OCI-LY1 (cell line): ENCODE results near the gene GLIS1.

Experiments
- H2AFZ ChIP-seq: fragments of 200-600 bp; sonication (generic), shearing (Covaris generic); 2 replicates; pipeline ENCODE4 v1.6.0; 2014; ENCODE audit warnings: antibody characterized with exemption, mild to moderate bottlenecking, low read length
- H3F3A ChIP-seq: fragments of 200-600 bp; sonication (generic), shearing (Covaris generic); 2 replicates; pipeline ENCODE4 v1.6.0; 2014; ENCODE audit warnings: mild to moderate bottlenecking, antibody characterized with exemption, low read length, moderate library complexity; ENCODE audit not compliant: insufficient read depth
- H3K27ac ChIP-seq: fragments of 200-600 bp; sonication (generic); 2 replicates; pipeline ENCODE4 v1.5.1; 2014; ENCODE audit warnings: low read length, mixed run types, mild to moderate bottlenecking, low read depth; ENCODE audit not compliant: poor library complexity, severe bottlenecking
- H3K27me3 ChIP-seq: fragments of 200-600 bp; sonication (generic); 2 replicates; pipeline ENCODE4 v1.6.0; 2014; ENCODE audit warnings: antibody characterized with exemption, mild to moderate bottlenecking, low read length, moderate library complexity; ENCODE audit not compliant: insufficient read depth
- H3K36me3 ChIP-seq: fragments of 200-600 bp; sonication (generic); 2 replicates; pipeline ENCODE4 v1.6.1; 2014; ENCODE audit warnings: mild to moderate bottlenecking, antibody characterized with exemption, low read length, moderate library complexity, mixed read lengths; ENCODE audit not compliant: insufficient read depth
- H3K4me1 ChIP-seq: fragments of 200-600 bp; sonication (generic); 2 replicates; pipeline ENCODE4 v1.5.1; 2014; ENCODE audit warnings: mild to moderate bottlenecking, low read length, moderate library complexity; ENCODE audit not compliant: insufficient read depth, severe bottlenecking
- H3K4me2 ChIP-seq: fragments of 200-600 bp; sonication (generic), shearing (Covaris generic); 2 replicates; pipeline ENCODE4 v1.6.1; 2014; ENCODE audit warnings: low read length
- H3K4me3 ChIP-seq: fragments of 200-600 bp; sonication (generic); 2 replicates; pipeline ENCODE4 v1.5.1; 2014; ENCODE audit warnings: low read length, low read depth, mild to moderate bottlenecking, mixed read lengths; ENCODE audit not compliant: poor library complexity, severe bottlenecking
- H3K79me2 ChIP-seq: fragments of 200-600 bp; shearing (Covaris generic); 2 replicates; pipeline ENCODE4 v1.6.1; 2016; ENCODE audit warnings: mixed run types, low read length, mixed read lengths; ENCODE audit not compliant: insufficient read depth
- H3K9ac ChIP-seq: fragments of 200-600 bp; sonication (generic), shearing (Covaris generic); 2 replicates; pipeline ENCODE4 v1.6.1; 2014; ENCODE audit warnings: mild to moderate bottlenecking, low read length, mixed read lengths
- H3K9me2 ChIP-seq: fragments of 200-600 bp; sonication (generic), shearing (Covaris generic); 2 replicates; pipeline ENCODE4 v1.6.1; 2014; ENCODE audit warnings: low read depth, mild to moderate bottlenecking, low read length, mixed read lengths
- H3K9me3 ChIP-seq: fragments of 200-600 bp; shearing (Covaris generic); 2 replicates; pipeline ENCODE4 v1.6.1; 2014; ENCODE audit warnings: low read length, mixed read lengths
- H4K20me1 ChIP-seq: fragments of 200-600 bp; sonication (generic), shearing (Covaris generic); 2 replicates; pipeline ENCODE4 v1.6.0; 2016; ENCODE audit warnings: mild to moderate bottlenecking, low read length; ENCODE audit not compliant: insufficient read depth
- EZH2 ChIP-seq: fragments of 200-600 bp; sonication (generic), shearing (Covaris generic); IDR thresholded peaks from 2 replicates; pipeline ENCODE4 v1.8.0; 2017; ENCODE audit warnings: borderline replicate concordance, mixed run types, mild to moderate bottlenecking, antibody characterized with exemption, low read length, moderate library complexity, mixed read lengths
- TF ChIP-seq, protein P1 (sequence below): fragments of 200-600 bp; sonication (generic), shearing (Covaris generic); IDR thresholded peaks from 2 replicates; pipeline ENCODE4 v1.5.1; 2017; ENCODE audit warnings: mild to moderate bottlenecking, antibody characterized with exemption, low read length, moderate library complexity, mixed read lengths

GLIS1 gene

DNA sequence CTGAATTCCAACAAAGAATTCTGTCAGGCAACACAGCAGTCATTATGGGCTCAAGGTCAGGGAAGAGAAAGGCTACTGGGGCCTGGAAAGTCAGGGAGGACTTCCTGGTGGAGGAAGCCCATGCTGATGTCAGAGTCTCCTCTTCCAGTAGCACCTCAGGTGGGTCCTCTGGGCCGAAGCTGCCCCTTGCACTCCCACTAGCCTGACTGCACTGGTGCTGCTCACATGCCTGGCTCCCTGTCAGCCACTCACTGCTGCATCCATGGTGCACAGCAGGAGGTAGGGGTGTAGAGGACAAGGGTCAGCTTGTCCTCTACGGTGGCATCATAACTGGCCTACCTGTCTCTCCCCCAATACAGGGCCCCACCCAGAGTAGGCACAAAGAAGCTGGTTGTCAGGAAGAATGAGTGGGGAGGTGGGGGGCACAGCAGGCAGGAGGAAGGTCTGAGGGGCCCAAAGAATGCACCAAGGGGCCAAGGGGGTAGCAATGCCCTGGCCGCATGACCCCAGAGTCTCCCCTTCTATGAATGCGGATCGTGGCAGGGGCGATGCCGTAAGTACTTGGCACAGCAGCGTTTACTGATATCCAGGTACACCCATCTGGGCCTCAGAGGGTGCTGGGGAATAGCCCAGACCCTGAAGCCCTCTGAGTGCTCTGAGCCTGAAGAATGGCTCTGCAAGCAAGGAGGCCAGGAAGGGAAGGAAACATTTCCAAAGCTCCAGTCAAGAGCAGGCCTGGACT is 80.3 kb downstream of the GLIS1 start:
- no peak overlapping the region for H3K9ac ChIP-seq
- H3K27ac ChIP-seq = no peak overlapping the region
- no peaks in the 10 kb centered on the region for H3K9me2 ChIP-seq
- no peaks in the 10 kb centered on the region for H3K79me2 ChIP-seq
- H3K4me3 ChIP-seq = no peak overlapping the region
- no peaks in the 10 kb centered on the region for H3K27me3 ChIP-seq
- H4K20me1 ChIP-seq = no peaks in the 10 kb centered on the region
- H3F3A ChIP-seq = no peaks in the 10 kb centered on the region
- H2AFZ ChIP-seq = no peak overlapping the region
- H3K4me1 ChIP-seq = no peaks in the 10 kb centered on the region
- H3K9me3 ChIP-seq = no peaks in the 10 kb centered on the region
- H3K36me3 ChIP-seq = no peaks in the 10 kb centered on the region
- no peak overlapping the region for H3K4me2 ChIP-seq
- TF ChIP-seq, protein P1, sequence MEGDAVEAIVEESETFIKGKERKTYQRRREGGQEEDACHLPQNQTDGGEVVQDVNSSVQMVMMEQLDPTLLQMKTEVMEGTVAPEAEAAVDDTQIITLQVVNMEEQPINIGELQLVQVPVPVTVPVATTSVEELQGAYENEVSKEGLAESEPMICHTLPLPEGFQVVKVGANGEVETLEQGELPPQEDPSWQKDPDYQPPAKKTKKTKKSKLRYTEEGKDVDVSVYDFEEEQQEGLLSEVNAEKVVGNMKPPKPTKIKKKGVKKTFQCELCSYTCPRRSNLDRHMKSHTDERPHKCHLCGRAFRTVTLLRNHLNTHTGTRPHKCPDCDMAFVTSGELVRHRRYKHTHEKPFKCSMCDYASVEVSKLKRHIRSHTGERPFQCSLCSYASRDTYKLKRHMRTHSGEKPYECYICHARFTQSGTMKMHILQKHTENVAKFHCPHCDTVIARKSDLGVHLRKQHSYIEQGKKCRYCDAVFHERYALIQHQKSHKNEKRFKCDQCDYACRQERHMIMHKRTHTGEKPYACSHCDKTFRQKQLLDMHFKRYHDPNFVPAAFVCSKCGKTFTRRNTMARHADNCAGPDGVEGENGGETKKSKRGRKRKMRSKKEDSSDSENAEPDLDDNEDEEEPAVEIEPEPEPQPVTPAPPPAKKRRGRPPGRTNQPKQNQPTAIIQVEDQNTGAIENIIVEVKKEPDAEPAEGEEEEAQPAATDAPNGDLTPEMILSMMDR = no peak
- TF ChIP-seq EZH2 = no peak

DNA sequence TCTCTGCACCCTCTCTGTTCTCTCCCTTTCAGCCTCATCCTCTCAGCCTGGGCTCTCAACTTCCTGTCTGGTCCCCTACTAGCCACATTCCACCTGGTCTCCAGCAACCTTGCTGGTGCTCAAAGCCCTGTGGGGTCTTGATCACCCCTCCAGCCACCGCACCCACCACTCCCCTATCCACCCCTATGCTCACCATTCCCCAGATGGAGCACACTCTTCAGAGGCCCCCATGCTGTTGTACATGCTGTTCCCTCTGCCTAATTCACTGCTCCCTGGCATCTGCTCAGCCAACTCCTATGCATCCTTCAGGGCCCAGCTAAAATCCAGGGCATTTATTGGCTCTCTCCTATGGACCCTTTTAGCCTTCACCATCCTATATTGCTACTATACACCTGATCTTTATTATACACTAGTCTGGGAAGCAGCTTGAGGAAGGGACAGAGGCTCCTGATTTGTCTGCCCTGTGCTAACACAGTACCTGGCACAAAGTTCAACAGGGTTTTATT is 81.0 kb downstream of the GLIS1 start:
- Histone ChIP-seq H3K79me2 (no peaks in the 10 kb centered on the region), H3K27me3 (no peaks in the 10 kb centered on the region), H3K9ac (no peak overlapping the region), H3K27ac (no peak overlapping the region), H4K20me1 (no peaks in the 10 kb centered on the region), H3K4me3 (no peak overlapping the region), H3K4me2 (no peak overlapping the region), H3F3A (no peaks in the 10 kb centered on the region), H3K9me2 (no peaks in the 10 kb centered on the region), H3K4me1 (no peaks in the 10 kb centered on the region), H3K9me3 (no peaks in the 10 kb centered on the region), H2AFZ (no peak overlapping the region), H3K36me3 (no peaks in the 10 kb centered on the region)
- TF ChIP-seq, protein P1 = no peak
- TF ChIP-seq EZH2 = no peak

DNA sequence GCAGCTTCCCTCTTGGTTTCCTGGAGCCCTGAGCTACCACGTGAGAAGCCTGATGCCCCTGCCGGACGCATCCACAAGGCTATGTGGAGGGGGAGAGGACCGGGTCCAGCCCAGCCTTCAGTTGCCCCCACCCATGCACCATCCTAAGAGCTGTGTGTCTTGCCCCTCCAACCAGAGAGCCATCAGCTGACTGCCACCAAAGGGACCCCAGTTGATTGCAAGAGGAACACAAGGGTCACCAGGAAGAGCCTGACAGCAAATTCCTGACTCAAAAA is 81.5 kb downstream of the GLIS1 start:
- H3K9me2 ChIP-seq = no peaks in the 10 kb centered on the region
- H3K27me3 ChIP-seq = no peaks in the 10 kb centered on the region
- H3K4me1 ChIP-seq = no peaks in the 10 kb centered on the region
- no peak overlapping the region for H3K4me3 ChIP-seq
- H3F3A ChIP-seq = no peaks in the 10 kb centered on the region
- H3K9ac ChIP-seq = no peak overlapping the region
- H3K4me2 ChIP-seq = no peak overlapping the region
- H2AFZ ChIP-seq = no peak overlapping the region
- H3K36me3 ChIP-seq = no peaks in the 10 kb centered on the region
- no peak overlapping the region for H3K27ac ChIP-seq
- no peaks in the 10 kb centered on the region for H3K9me3 ChIP-seq
- TF ChIP-seq, protein P1 = no peak
- TF ChIP-seq EZH2 = no peak
- no peaks in the 10 kb centered on the region for H3K79me2 ChIP-seq
- H4K20me1 ChIP-seq = no peaks in the 10 kb centered on the region
